Tibial artery (tissue), 4 donors: ENCODE results near the gene ACTA2.

ENCODE experiments used
- DNase-seq, 2 donors: peaks; one replicate each; pipeline ENCODE4 v3.0.0-alpha.2; 2019
- H3K27ac ChIP-seq, 2 donors: fragments of 200-600 bp; sonication (generic) in 1 of 2; 1 replicate in 1 of 2; 2 replicates in 1 of 2; pipeline ENCODE4 v1.5.1; 2018 to 2019; ENCODE audit warnings: mild to moderate bottlenecking in 1 of 2
- H3K27me3 ChIP-seq, 2 donors: fragments of 200-600 bp; sonication (generic) in 1 of 2; one replicate each; pipeline versions ENCODE4 v1.5.1 to v1.6.0; 2016 to 2019
- H3K36me3 ChIP-seq, 3 donors: fragments of 200-600 bp; sonication (generic) in 2 of 3; one replicate each; pipeline ENCODE4 v1.5.1; 2016 to 2019; ENCODE audit warnings: mild to moderate bottlenecking in 2 of 3
- H3K4me1 ChIP-seq, 4 donors: fragments of 200-600 bp; sonication (generic) in 2 of 4; 1 replicate in 3 of 4; 2 replicates in 1 of 4; pipeline ENCODE4 v1.5.1; 2016 to 2019
- H3K4me3 ChIP-seq, 2 donors: fragments of 200-600 bp; sonication (generic) in 1 of 2; 1 replicate in 1 of 2; 2 replicates in 1 of 2; pipeline ENCODE4 v1.5.1; 2018 to 2019; ENCODE audit warnings: mild to moderate bottlenecking in 2 of 2
- H3K9me3 ChIP-seq, 3 donors: fragments of 200-600 bp; sonication (generic) in 1 of 3; one replicate each; pipeline ENCODE4 v1.5.1; 2016 to 2019
- CTCF ChIP-seq, 2 experiments: fragments of 200-600 bp in 1 of 2; fragments of 450-650 bp in 1 of 2; IDR thresholded peaks; one replicate each; pipeline ENCODE4 v1.5.1; 2017 to 2019; ENCODE audit warnings: antibody characterized with exemption in 2 of 2, mild to moderate bottlenecking in 1 of 2, moderate library complexity in 1 of 2
- intact Hi-C: fragments of 100-400 bp; cut with DNase I; formaldehyde crosslinking; loops from one replicate; pipeline ENCODE4 v1.15.0; 2023; ENCODE audit warnings: low total_unique reads

ACTA2 gene

GRCh38 chr10:88981435-88981834 lies 28.9 kb upstream of the ACTA2 start:
- intact Hi-C loops, result loop anchor here (10.0 kb wide), 1 partner anchor 147 kb away; no protein-coding TSS in a partner anchor
- no peak overlapping the region for H3K4me3 ChIP-seq
- no peaks in the 10 kb centered on the region for H3K27me3 ChIP-seq
- peak overlapping the region; percentile 82 to 92 for H3K27ac ChIP-seq
- no peaks in the 10 kb centered on the region for H3K9me3 ChIP-seq
- no peak for TF ChIP-seq CTCF (IDR thresholded peaks at IDR 0.05)
- DNase-seq, result no peak
- peaks cover 0 to 83% (median 55%) of the 10 kb centered on the region in 4 donors for H3K4me1 ChIP-seq
- no peaks in the 10 kb centered on the region for H3K36me3 ChIP-seq

- H3K36me3 ChIP-seq, result no peaks in the 10 kb centered on the region
- H3K9me3 ChIP-seq, result no peaks in the 10 kb centered on the region
- H3K27ac ChIP-seq, result peak overlapping the region; percentile 82 to 92
- no peaks in the 10 kb centered on the region for H3K27me3 ChIP-seq
- DNase-seq, result peak in 1 of 2 donors; percentile 70
- peaks cover 0 to 83% (median 52%) of the 10 kb centered on the region in 4 donors for H3K4me1 ChIP-seq
- intact Hi-C loops, result loop anchor here (10.0 kb wide), 1 partner anchor 146 kb away; no protein-coding TSS in a partner anchor
- TF ChIP-seq CTCF (IDR thresholded peaks at IDR 0.05), result no peak
- H3K4me3 ChIP-seq, result peak overlapping the region in 1 of 2 donors; percentile 9
These were observed 28.2 kb upstream of the ACTA2 start for GRCh38 chr10:88980800-88981199.

GRCh38 chr10:88980247-88980646 lies 27.7 kb upstream of the ACTA2 start:
- no peak for TF ChIP-seq CTCF (IDR thresholded peaks at IDR 0.05)
- Histone ChIP-seq H3K9me3 (no peaks in the 10 kb centered on the region), H3K4me3 (peak overlapping the region in 1 of 2 donors; percentile 3), H3K27ac (peak overlapping the region; percentile 82 to 92), H3K4me1 (peaks cover 0 to 83% (median 48%) of the 10 kb centered on the region in 4 donors), H3K36me3 (no peaks in the 10 kb centered on the region), H3K27me3 (no peaks in the 10 kb centered on the region)
- no peak for DNase-seq
- intact Hi-C loops, result loop anchor here (10.0 kb wide), 1 partner anchor 145 kb away; no protein-coding TSS in a partner anchor

GRCh38 chr10:88979603-88980002 lies 27.0 kb upstream of the ACTA2 start:
- peak overlapping the region; percentile 82 to 92 for H3K27ac ChIP-seq
- no peak for DNase-seq
- H3K4me3 ChIP-seq, result no peak overlapping the region
- intact Hi-C loops, result loop anchor here (10.0 kb wide), 1 partner anchor 145 kb away; no protein-coding TSS in a partner anchor
- no peaks in the 10 kb centered on the region for H3K27me3 ChIP-seq
- H3K9me3 ChIP-seq, result no peaks in the 10 kb centered on the region
- no peaks in the 10 kb centered on the region for H3K36me3 ChIP-seq
- H3K4me1 ChIP-seq, result peaks cover 0 to 79% (median 41%) of the 10 kb centered on the region in 4 donors
- TF ChIP-seq CTCF (IDR thresholded peaks at IDR 0.05), result no peak

- peak; percentile 54 to 80 for DNase-seq
- Histone ChIP-seq H3K9me3 (no peaks in the 10 kb centered on the region), H3K27me3 (no peaks in the 10 kb centered on the region), H3K27ac (peak overlapping the region; percentile 82 to 92), H3K4me3 (peak overlapping the region in 1 of 2 donors; percentile 12), H3K4me1 (peaks cover 0 to 79% (median 39%) of the 10 kb centered on the region in 4 donors), H3K36me3 (no peaks in the 10 kb centered on the region)
- intact Hi-C loops, result no loop called here
- no peak for TF ChIP-seq CTCF (IDR thresholded peaks at IDR 0.05)
These were observed 26.6 kb upstream of the ACTA2 start for GRCh38 chr10:88979153-88979562.
